NCI-H2081 (cell line): Measurements from ENCODE around the gene EPC1.
"Not testable (repeated sequence)": the region's sequence is repeated elsewhere in the genome, so short reads cannot be mapped to it uniquely, and the experiment has no call there.

ENCODE experiments used
- DNase-seq, 2 experiments: peaks; one replicate each; lab custom pipeline; 2025; lab: John Stamatoyannopoulos, UW

Gene EPC1

GRCh38 chr10:32372000-32372875, 25.3 kb upstream of the EPC1 start:
- no peak for DNase-seq

DNA sequence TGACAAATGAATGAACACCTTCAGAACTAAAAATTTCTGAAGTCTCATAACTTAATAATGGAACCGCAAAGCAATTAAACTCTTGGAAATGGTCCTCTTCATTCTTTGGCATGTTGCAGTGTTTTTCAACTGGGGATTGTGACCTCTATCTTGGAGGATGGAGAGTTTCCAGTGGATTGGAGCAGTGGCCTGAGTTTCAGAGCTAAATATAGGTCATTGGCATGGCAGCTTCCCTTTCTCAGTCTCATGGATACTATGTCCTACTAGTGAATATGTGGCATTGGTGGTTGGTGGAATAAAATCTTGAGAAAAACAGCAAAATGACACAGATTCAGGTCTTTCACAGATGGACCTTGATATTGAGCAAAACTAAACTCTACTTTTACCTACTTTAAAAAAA, 24.1 kb upstream of the EPC1 start:
- DNase-seq = no peak

DNA sequence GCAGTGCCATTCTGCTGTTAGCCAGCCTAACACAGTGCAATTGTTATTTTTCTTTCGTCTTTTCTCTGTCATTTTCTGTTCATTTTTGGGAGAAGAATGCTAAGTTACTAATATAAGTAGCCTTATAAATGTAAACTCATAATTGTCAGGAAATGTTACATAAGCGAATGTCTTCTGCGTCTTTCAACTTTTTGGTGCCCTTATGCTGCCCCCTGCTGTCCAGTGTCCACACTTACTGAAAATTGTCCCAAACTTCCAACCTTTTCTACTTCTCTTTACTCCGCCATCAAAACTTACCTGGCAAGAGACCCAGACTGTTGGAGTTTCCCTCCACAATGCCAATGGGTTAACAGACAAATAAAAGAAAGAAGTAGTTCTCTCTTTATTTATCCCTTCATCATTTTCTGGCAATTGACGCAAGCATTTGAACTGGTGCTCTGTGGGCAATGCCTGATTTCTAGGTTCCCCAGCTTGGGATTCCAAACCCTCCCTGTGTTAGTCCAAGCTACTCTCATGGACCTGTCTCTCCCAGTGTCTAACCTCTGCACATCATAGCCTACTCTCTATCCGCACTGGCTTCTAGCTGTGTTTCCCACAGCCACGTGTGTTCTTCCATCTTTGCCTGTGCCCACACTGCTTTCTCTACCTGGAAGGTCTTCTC, 21.0 kb upstream of the EPC1 start:
- peak; percentile 40 to 43 for DNase-seq

DNA sequence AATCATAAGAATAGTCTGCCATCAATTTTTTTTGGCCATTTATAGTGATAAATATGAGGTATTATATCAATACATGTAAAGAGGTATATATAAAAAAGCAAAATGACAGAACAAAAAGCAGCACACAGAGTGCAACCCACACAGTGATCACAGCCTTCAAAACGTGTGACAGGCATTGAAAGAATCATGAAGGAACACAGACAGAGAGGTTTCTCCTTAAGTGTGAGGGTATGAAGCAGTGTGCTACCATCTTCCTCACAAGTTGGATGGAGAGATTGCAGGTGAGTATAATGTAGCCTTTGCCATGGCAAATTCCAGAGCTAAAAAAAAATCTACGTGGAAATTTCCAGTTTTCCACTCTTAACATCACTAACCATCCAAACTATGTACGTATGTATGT, 19.6 kb upstream of the EPC1 start:
- no peak for DNase-seq

DNA sequence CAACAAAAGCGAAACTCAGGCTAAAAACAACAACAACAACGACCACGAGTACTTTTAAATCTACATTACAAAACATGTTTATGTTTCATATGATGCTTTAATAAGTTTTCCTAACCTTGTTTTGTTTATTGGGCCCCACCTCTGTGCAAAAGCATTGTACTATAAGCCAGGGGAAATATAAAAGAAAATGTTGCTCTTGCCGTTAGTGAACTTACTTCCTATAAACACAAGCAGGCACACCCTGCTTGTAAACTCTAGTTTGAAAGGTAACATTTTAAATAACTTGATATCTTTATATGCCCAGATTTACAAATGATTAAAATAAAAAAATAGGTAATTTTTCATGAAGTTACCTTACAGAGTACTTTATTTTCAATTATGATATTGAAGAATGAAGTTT, 19.2 kb upstream of the EPC1 start:
- DNase-seq = no peak

DNA sequence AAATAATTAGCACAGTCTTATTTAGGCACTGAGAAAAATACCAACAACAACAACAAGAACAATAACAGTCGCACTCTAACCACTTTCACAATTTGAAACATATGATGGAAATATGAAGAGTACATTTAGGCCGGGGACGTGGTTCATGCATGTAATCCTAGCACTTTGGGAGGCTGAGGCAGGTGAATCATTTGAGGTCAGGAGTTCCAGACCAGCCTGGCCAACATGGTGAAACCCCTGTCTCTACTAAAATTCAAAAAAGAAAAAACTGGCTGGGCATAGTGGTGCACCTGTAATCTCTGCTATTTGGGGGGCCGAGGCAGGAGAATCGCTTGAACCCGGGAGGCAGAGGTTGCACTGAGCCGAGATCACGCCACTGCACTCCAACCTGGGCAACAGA, 18.4 kb upstream of the EPC1 start:
- DNase-seq = not testable (repeated sequence)

- no peak for DNase-seq
Observed at GRCh38 chr10:32362571-32362970, 15.6 kb upstream of the EPC1 start.

- DNase-seq = no peak
Observed at GRCh38 chr10:32360884-32361283, 13.9 kb upstream of the EPC1 start.

DNA sequence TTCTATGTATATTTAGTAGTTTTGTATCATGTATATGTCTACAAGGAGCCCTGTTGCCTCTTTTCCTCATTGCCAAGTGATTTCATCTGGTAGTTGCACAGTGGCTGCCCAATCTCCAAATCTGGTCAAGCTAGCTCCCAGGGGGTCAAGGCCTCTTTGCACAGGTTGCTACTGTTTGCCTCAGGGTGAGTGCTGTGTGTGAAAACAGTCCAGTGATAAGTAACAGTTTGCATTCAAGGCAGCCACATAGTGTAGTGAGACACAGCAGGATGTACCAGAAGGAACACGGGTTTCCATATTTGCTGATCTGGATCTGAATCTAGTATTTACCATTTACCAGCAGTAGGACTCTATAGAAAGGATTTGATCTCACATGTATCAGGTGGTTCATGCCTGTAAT, 13.3 kb upstream of the EPC1 start:
- no peak for DNase-seq

DNA sequence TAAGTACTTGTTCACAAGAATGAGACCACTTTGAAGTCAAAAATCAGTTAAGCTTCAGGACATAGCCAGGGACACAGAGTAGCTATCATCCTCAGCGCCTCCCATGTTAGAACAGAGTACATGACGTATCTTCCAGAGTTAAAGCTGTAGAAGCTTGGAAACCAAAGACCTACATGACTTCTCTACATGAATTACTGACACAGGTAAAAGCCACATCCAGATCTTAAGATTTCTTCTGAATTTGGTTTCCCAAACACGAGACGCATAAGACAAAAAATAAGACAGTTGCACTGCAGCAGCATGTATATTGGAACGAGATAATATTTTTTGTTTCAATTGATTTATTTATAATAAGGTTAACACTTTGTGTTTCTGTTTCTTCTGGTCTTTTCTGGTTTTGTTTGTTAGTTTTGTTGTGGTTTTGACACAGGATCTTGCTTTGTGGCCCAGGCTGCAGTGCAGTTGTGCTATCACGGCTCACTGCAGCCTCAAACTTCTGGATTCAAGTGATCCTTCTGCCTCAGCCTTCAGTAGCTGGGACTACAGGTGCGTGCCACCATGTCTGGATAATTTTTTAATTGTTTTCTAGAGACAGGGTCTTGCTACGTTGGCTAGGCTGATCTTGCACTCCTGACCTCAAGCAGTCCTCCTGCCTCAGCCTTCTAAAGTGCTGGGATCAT, 10.2 kb upstream of the EPC1 start:
- no peak for DNase-seq

DNA sequence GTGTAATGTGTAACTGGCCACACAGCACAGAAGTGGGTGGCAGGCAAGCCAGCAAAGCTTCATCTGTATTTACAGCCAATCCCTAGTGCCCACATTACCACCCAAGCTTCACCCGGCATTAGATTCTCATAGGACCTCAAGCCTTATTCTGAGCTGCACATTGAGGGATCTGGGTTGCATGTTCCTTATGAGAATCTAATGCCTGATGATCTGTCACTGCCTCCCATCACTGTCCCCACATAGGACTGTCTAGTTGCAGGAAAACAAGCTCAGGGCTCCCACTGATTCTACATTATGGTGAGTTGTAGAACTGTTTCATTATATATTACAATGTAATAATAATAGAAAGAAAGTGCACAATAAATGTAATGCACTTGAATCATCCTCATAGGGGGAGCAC, 7.7 kb upstream of the EPC1 start:
- not testable (repeated sequence) for DNase-seq

DNA sequence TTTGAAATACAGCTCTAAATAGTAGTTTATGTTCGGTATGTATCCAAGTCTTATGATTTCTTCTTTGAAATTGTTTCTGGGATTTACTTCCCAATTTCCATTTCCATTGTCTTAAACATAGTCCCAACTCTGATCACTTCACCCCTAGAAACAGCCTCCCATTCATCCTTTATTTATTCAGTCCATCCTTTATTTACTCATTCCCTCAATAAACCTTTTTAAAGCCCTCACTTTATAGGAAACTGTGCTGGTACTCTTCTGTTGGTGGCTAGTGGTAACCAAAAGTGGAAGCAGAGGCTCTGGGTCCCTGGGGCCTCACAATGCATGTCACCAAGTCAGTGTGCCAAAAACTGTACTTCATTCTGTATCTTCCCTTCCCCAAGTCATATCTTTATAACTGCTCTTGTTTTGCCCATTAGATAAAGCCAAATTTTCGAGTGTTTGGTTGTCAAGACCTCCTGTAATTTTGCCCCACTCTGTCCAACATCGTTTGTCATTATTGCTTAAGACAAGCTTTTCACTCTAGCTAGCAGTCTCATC, 3.9 kb upstream of the EPC1 start:
- DNase-seq = no peak

DNA sequence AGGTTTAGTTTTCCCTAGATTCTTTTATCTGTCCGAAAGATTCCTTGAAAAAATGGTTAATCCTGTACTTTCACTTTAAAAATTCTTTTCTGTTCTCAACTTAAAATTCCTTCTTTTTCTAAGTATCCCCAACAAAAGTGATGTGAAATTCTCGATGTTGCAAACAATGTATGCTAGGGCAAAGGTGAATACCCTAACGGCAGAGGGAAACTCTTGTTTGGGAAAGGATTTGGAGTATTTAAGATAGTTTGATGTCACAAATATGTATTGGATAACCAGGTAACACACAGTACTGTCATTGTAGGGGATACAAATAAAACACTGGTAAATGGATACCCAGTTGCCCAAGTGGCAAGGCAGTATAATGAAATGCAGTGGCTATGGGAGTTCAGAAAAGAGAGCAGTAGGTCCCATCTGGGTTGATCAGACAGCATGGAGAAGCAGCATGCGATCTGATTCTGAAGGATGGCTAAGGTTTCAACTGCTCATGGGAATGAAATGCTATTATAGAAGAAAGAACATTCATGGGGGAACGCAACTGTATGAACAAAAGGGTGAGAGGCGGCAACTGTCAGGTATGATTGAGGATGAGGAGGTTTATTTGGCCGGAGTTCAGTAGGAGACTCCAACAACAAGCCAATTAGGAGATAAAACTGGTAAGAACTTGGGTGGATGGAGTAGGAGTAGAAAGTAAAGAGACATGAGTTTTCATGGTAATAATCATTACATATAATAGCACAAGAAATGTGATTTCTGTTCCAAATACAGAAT, 3.2 kb upstream of the EPC1 start:
- DNase-seq = no peak

GRCh38 chr10:32349199-32349585, 2.2 kb upstream of the EPC1 start:
- no peak for DNase-seq

DNA sequence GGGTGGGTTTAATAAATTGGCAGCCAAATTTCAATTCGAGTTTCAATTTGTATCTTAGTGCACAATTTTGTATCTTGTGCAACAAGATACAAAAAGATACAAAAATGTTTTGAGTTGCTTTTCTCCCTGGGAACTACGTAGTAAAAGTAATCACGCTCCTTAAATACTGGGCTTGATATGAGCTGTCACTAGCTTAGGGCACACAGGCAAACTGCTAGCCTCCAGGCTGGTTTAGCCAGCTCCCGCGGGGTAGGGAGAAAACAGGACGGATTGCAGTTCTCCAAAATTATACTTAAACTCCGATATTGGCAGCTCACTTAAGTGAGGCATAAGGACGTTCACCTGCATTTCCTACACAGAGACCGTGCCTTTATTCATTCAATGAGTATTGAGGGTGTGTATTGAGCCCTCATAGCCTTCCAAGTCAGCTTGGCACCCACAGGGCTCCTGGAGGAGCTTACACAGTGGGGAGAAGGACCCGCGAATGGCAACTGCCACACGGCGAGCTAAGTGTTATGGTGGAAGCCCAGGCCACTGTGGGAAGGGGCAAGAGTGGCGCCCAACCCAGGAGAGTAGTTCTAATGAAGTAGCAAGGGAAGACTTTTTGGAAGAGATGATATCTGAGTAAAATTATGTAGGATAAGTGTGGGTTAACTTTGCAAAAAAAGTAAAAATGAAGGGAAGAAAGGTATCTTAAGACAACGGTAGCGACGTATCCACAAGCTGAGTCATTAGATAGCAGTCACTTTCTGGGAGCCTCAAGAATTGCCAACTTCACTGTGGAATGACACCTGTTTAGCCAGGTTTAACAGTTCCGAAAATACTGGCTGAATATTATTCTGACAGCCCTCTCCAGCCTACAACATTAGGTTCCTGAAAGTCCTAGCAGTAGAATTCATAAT, 1.6 kb upstream of the EPC1 start:
- DNase-seq = no peak

GRCh38 chr10:32347363-32348022, 535 bp upstream of the EPC1 start:
- peak; percentile 28 to 65 for DNase-seq

GRCh38 chr10:32346134-32346550, 816 bp downstream of the EPC1 start:
- DNase-seq = peak; percentile 83 to 88

GRCh38 chr10:32341596-32341995, 5.4 kb downstream of the EPC1 start:
- DNase-seq = no peak

DNA sequence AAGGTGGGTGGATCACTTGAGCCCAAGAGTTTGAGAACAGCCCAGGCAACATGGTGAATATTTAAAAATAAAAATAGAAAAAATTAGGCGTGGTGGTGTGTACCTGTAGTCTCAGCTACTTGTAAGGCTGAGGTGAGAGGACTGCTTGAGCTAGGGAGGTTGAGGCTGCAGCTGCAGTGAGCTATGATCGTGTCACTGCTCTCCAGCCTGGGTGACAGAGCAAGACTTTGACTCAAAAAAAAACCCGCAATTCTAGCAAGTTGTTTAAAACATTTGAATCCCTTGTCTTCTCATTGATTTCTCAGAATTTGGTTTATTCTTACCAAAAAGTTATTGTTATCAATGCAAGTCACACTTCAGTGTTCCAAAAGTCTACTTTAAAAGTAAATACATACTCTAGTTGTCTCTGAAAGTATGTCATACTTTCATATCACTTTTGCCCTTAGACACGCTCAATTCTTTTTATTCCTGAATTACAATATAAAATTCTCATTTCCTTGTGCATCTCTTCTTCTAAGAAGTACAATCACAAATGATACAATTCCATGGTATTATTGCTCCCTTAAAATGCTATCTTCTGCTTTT, 6.3 kb downstream of the EPC1 start:
- no peak for DNase-seq

DNA sequence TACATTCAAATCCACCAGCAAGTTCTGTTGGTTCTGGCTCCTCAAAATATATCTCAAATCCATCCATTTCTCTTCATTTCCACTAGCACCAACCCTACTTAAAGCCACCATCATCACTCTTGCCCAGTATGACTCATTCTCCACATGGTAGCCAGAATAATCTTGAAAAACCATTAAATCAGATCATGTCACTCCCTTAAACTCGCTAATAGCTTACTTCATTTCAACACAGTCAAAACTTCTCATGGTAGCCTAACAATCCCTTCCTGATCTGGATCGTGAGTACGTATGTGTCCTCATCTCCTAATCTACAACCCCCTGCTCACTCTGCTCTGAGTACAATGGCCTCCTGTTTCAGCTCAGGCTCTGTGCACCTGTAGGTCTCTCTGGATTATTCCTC, 8.7 kb downstream of the EPC1 start:
- DNase-seq = no peak
